Measurements from ENCODE around the gene SYNE4.

Gene SYNE4

GRCh38 chr19:36026091-36026876, 17.7 kb upstream of the SYNE4 start:
- no peak for DNase-seq (ENCODE audit: low read depth)

- DNase-seq (ENCODE audit: low read depth) = no peak
Measured at GRCh38 chr19:36025541-36025940, 16.9 kb upstream of the SYNE4 start.

GRCh38 chr19:36023432-36023831, 14.8 kb upstream of the SYNE4 start:
- no peak for DNase-seq (ENCODE audit: low read depth)

- no peak for DNase-seq (ENCODE audit: low read depth)
Measured at GRCh38 chr19:36019061-36019670, 10.6 kb upstream of the SYNE4 start.

DNA sequence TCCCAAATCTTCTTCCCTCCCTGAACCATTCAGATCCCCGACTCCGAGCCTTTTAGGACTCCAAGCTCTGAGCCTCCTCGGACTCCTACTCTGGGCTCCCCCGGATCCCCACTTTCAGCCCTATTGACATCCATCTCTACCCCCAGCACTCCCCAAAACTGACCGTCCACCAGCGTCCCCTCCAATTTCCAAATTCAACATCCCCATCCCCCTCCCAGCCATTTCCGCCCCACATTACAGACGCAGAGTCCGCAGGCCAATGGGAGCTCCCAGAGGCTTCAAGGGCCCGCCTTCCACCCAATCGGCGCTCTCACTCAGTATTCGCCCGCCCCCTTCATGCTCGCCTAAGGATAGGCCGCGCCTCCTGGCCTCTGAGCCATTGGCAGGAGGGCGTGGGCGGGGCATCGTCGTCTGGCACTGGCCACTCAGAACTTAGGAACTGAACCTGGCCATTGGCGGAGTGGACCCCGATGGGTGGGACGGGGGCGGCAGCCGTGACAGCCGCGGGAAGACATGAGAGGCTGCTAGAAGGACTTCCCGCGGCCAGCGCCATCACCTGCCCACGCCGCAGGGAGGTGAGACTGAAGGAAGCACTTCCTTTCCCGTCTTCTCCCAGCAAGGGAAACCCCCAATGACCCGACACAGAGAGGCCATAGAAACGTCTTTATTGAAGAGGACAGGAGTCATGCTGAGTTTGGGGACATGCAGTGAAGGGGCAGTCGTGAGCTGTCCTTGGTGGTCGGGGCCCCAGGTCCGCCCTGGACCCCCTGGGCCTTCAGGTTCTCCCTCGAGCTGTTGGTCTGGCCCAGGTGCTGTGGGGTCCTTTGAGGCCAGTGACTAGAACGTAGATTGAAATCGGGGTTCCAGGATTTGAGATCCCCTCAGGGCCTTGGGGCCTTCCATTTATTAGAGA, 5.7 kb upstream of the SYNE4 start, which contains the start of gene ALKBH6:
TSS of gene ALKBH6 (minus strand) at position 202 of the 913 bp plus-strand sequence. CDS start 816 bp downstream, outside the sequence.
- peak; percentile 99 for DNase-seq (ENCODE audit: low read depth)

- DNase-seq (ENCODE audit: low read depth) = no peak
Measured at GRCh38 chr19:36013280-36014011, 4.8 kb upstream of the SYNE4 start.

DNA sequence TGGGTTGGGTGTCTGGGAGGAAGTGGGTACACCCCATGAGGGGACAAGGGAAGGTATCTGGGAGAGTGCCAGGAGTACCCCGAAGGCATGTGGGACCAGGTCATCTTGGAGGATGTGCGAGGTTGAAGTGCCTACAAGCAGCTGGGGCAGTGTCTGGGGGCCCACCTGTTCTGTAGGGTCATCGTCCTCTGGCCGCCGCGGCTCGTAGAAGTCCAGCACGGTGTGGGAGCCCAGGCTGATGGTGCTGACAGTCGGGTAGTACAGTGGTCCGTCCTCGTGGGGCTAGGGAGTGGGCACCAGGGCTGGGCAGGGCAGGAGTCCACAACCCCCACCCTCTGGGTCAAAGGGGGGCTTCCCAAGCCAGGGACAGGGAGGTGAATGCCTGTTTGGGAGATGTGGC, 1.8 kb upstream of the SYNE4 start:
- DNase-seq (ENCODE audit: low read depth) = no peak

GRCh38 chr19:36009633-36010379, 1.2 kb upstream of the SYNE4 start:
- DNase-seq (ENCODE audit: low read depth) = no peak

DNA sequence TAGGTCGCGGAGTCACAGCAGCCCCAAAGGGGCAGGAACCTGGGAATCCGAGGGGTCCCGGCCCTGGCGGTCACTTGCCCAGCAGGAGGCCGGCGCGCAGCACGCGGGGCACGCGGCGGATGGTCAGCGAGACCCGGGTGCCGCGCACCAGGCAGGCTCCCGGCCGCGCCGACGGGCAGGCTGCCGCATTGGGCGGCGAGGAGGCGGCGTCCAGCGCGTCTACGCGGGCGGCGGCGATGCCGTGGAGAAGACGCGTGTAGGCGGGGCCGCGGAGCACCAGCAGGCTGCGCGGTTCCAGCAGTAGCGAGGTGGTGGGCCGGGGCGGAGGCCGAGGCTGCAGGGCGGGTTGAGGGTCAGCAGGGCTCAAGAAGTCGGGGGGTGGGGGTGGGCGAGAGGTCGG, 607 bp upstream of the SYNE4 start:
- DNase-seq (ENCODE audit: low read depth) = no peak

DNA sequence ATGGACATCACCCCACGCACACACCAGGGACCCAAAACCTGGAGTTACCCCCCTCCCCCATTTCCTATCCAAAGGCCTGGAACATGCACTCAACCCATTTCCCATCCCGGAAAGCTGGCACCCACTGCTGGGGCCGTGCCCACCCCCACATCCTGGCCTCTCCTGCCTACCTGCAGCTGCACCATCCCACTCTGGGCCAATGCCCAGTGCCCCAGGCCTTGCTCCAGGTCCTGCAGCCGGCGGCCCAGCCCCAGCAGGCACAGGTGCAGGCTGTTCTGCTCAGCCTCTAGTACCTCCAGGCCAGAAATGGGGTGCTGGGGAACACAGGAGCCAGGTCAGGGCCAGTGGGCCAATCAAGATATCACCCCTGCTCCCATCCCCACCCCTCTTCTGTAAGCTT, 1.7 kb downstream of the SYNE4 start:
- no peak for DNase-seq (ENCODE audit: low read depth)

DNA sequence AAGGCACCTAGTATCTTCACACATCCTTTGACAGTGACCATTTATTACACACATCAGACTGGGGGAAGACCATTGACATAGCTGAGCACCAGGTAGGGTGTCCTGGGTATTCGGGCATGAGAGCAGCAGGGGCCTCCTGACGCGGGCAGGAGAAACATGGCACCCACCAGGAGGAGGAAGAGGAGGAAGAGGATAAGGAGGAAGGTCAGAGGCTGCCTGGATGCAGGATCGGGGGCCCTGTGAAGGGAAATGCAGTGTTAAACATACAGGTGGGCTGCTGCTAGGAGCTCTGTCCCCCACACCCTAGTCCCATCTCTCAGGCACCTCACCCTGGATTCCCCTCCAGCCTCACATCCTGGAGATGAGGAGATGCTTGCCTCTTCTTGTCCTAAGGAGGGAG, 5.3 kb downstream of the SYNE4 start:
- no peak for DNase-seq (ENCODE audit: low read depth)

- DNase-seq (ENCODE audit: low read depth) = no peak
Measured at GRCh38 chr19:36001605-36002004, 7.0 kb downstream of the SYNE4 start.

GRCh38 chr19:35996777-35997176, 11.8 kb downstream of the SYNE4 start:
- DNase-seq (ENCODE audit: low read depth) = no peak

GRCh38 chr19:35995048-35995993, 13.3 kb downstream of the SYNE4 start, which contains the start of gene SDHAF1:
Gene SDHAF1, plus strand, starts transcription at chr19:35995188. Its CDS starts 87 bp downstream, at chr19:35995275.
- peak; percentile 89 for DNase-seq (ENCODE audit: low read depth)

DNA sequence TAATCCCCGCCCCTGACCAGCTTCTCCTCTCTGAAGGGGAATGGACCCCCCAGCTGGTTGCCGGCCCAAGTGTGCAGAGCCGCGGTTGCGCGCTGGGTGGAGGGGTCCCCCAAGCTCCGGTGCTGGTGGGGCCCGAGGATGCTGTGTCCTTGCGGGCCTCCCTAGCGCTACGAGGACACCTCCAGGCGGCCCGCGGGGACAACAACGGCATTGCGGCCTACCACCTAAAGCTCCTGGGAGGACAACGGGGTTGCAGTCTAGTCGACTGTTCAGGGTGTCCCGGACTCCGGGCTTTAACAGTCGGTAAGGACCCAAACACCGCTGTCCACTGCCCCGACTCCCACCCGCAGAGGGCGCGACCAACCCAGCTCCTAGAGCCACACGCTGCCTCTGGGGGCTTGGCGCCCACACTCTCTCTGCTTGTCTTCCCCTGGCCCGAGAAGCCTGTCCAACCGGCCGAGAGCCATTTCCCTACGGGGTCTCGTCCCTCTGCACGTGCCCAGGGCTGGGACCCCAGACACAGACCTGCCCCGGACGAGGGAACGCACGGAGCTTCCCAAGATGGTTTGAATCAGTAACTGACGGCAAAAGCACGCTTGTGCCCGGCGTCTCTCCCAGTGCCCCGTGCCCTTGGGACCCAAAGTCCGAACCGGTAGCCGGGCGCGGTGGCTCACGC, 14.6 kb downstream of the SYNE4 start:
- no peak for DNase-seq (ENCODE audit: low read depth)

GRCh38 chr19:35992907-35993765, 15.5 kb downstream of the SYNE4 start:
- no peak for DNase-seq (ENCODE audit: low read depth)

DNA sequence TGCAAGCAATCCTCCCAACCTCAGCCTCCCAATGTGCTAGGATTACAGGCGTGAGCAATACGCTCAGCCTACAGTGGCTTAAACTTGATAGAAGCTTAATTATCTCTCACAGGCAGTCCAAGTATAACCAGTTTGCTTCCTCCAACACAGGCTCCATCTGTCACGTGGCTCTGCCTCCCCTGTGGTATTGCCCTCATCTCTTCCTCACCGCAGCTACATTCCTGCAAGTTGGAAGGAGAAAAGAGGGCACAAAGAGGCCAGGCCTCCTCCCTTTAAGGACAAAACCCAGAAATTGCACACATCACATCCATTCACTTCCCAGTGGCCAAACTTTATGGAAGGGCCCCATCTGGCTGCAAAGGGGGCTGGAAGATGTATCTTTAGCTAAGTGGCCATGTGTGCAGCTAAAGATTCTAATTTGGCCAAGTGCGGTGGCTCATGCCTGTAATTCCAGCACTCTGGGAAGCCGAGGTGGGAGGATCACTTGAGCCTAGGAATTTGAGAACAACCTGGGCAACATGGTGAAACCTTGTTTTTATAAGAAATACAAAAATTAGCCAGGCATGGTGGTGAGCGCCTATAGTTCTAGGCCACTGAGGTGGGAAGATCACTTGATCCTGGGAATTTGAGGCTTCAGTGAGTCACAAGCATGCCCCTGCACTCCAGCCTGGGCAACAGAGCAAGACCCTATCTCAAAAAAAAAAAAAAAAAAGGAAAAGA, 16.7 kb downstream of the SYNE4 start:
- no peak for DNase-seq (ENCODE audit: low read depth)

All from activated gamma-delta T cell treated with anti-CD3 and anti-CD28 coated beads, Interleukin-2, amount 50 U/mL, for 16 hours (primary cell).